Measurements from ENCODE around the gene CSF1.

CSF1 gene

GRCh38 chr1:109890115-109890953 lies 20.3 kb upstream of the CSF1 start:
- no peak for DNase-seq
- TF ChIP-seq POLR2A (IDR thresholded peaks at IDR 0.05; ENCODE audit: low read length), result no peak
- no peak for TF ChIP-seq GATA1 (IDR thresholded peaks at IDR 0.05; ENCODE audit: low read depth, low read length)

GRCh38 chr1:109891930-109892329 lies 18.7 kb upstream of the CSF1 start:
- no peak for DNase-seq
- TF ChIP-seq GATA1 (IDR thresholded peaks at IDR 0.05; ENCODE audit: low read depth, low read length) (no peak), POLR2A (IDR thresholded peaks at IDR 0.05; ENCODE audit: low read length) (no peak)

GRCh38 chr1:109892561-109893368 lies 17.9 kb upstream of the CSF1 start:
- no peak for DNase-seq
- TF ChIP-seq GATA1 (IDR thresholded peaks at IDR 0.05; ENCODE audit: low read depth, low read length), result no peak
- no peak for TF ChIP-seq POLR2A (IDR thresholded peaks at IDR 0.05; ENCODE audit: low read length)

GRCh38 chr1:109893532-109894171 lies 17.0 kb upstream of the CSF1 start:
- DNase-seq, result no peak
- TF ChIP-seq GATA1 (IDR thresholded peaks at IDR 0.05; ENCODE audit: low read depth, low read length) (no peak), POLR2A (IDR thresholded peaks at IDR 0.05; ENCODE audit: low read length) (no peak)

- DNase-seq, result no peak
Observed at GRCh38 chr1:109894823-109895719, 15.6 kb upstream of the CSF1 start.

GRCh38 chr1:109895720-109896504 lies 14.7 kb upstream of the CSF1 start:
- no peak for TF ChIP-seq POLR2A (IDR thresholded peaks at IDR 0.05; ENCODE audit: low read length)
- no peak for TF ChIP-seq GATA1 (IDR thresholded peaks at IDR 0.05; ENCODE audit: low read depth, low read length)
- peak in 1 of 2 experiments; percentile 38 for DNase-seq

More at GRCh38 chr1:109894823-109895719, 15.6 kb upstream of the CSF1 start:
- no peak for TF ChIP-seq GATA1 (IDR thresholded peaks at IDR 0.05; ENCODE audit: low read depth, low read length)
- TF ChIP-seq POLR2A (IDR thresholded peaks at IDR 0.05; ENCODE audit: low read length), result no peak

GRCh38 chr1:109896681-109897080 lies 14.0 kb upstream of the CSF1 start:
- TF ChIP-seq GATA1 (IDR thresholded peaks at IDR 0.05; ENCODE audit: low read depth, low read length) (no peak), POLR2A (IDR thresholded peaks at IDR 0.05; ENCODE audit: low read length) (no peak)

GRCh38 chr1:109897259-109897955 lies 13.2 kb upstream of the CSF1 start:
- no peak for DNase-seq
- TF ChIP-seq POLR2A (IDR thresholded peaks at IDR 0.05; ENCODE audit: low read length) (no peak), GATA1 (IDR thresholded peaks at IDR 0.05; ENCODE audit: low read depth, low read length) (no peak)

More at GRCh38 chr1:109896681-109897080, 14.0 kb upstream of the CSF1 start:
- no peak for DNase-seq

- TF ChIP-seq GATA1 (IDR thresholded peaks at IDR 0.05; ENCODE audit: low read depth, low read length) (no peak), POLR2A (IDR thresholded peaks at IDR 0.05; ENCODE audit: low read length) (no peak)
- no peak for DNase-seq
Observed at GRCh38 chr1:109898842-109899241, 11.8 kb upstream of the CSF1 start.

- TF ChIP-seq GATA1 (IDR thresholded peaks at IDR 0.05; ENCODE audit: low read depth, low read length), result no peak
- TF ChIP-seq POLR2A (IDR thresholded peaks at IDR 0.05; ENCODE audit: low read length), result no peak
- DNase-seq, result peak in 1 of 2 experiments; percentile 38
Observed at GRCh38 chr1:109901141-109901523, 9.5 kb upstream of the CSF1 start.

GRCh38 chr1:109901524-109902145 lies 9.0 kb upstream of the CSF1 start:
- TF ChIP-seq GATA1 (IDR thresholded peaks at IDR 0.05; ENCODE audit: low read depth, low read length), result no peak
- TF ChIP-seq POLR2A (IDR thresholded peaks at IDR 0.05; ENCODE audit: low read length), result no peak
- DNase-seq, result peak; percentile 84 to 93

Data from erythroblast (primary cell).